GM19397 (cell line): Measurements from ENCODE around the gene CTNNA3.

Experiments used
- ATAC-seq: cut with Tn5 transposase; IDR thresholded peaks from one replicate; pipeline ENCODE4 v1.9.1; 2021; ENCODE audit warnings: mild to moderate bottlenecking, moderate library complexity; ENCODE audit not compliant: unreplicated experiment

Gene CTNNA3

DNA sequence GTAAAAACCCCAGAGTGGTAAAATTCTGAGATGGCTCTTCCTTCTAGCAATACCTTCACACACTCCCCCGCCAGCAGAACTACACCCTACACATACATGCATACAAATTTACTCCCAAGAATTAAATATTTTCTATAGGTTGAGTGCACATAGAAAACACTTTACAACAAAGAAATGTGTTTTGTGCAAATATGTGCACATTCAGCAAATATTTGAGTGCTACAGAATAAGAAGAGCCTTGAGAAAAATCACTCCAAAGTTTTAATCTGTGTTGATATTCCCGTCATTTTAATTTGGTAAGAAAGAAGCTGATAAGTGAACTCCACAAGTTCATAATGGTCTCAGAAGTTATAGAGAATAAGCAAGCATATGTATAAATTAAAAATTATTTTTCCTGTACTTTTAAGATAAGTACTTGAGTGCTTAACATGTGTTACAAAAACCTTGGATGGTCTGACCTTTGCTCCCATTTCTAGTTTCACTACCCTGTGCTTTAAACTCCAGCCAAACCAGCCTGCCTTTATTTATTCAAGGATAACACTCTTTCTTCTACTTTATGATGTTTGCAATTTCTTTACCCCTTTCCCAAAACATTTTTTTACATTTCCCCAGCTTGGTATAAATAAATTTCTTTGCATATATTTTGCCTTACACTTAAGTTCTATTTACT is 1503.7 kb downstream of the CTNNA3 start:
- no peak for ATAC-seq

DNA sequence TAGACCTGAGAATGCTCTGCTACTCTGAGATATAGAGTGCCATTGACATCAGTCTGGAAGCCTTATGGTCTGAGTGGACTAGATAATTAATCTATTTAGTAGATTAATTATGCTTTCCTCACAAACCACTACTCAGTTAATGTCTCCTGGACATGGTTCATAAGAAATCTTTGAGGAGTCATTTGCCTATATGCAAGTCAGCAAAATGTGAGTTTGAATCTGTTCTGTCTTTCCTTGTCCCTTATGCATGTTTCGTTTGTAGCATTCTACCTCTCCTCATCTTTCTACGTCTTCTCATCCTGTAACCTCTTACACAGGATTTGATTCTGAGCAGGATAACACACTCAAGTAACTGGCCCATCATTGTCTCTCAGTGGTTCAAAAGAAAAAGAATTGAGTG is 1505.6 kb downstream of the CTNNA3 start:
- ATAC-seq = no peak

DNA sequence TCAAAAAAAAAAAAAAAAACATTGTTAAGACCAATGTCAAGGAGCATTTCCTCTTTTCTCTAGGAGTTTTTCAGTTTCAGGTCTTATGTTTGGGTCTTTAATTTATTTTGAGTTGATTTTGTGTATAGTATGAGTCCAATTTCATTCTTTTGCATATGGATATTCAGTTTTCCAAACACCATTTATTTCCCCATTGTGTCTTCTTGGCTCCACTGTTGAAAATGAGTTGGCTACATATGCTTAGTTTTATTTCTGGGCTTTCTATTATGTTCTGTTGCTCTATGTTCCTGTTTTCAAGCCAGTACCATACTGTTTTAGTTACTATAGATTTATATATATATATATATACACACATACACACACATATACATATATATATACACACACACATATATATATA is 1506.7 kb downstream of the CTNNA3 start:
- ATAC-seq = no peak

DNA sequence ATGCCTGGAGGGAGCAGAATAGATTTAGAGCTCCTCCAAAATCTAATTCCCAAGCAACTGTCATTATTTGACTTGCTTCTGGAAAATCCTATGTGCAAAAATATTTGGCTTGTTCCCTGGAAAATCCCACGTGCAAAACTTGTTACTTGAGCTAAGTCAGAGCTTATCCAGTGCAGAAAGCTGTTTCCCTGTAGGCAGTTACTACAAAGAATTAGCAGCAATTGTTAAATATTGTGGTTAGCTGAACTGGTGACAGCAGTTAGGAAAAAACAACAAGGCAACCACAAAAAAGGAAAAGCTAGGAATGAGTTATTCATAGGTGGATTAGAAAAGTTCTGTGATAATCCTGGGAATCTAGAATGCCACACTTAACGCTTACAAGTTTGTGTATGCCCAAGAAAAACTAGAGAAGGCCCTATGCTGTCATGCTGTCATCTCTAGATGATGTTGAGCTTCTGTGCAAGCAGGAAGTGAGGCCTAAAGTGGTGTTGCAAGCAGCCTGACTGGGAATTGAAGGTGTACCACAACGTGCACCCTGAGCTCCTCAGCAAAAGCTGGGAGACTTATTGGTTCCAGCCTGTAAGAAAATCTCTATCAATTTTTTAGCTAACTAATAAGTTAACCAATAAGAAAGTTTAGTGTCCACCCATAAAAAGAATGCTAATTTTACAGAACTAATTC is 1508.8 kb downstream of the CTNNA3 start:
- ATAC-seq = no peak

DNA sequence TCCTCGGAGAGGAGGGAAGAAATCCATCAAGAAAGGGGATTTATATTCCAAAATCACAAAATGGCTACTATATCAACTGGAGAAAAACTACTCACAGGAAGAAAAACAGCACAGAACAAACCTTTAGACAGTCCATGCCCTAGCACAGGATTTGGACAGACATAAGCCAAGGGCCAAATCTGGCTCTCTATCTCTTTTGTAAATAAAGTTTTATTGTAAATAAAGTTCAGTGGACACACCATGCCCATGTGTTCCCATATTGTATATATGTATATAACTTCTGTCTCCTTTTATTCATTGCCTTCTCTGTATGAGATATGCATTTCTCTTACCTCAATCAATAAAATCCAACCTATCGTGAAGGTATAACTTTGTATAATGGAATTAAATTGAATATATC is 1513.0 kb downstream of the CTNNA3 start:
- ATAC-seq = no peak

DNA sequence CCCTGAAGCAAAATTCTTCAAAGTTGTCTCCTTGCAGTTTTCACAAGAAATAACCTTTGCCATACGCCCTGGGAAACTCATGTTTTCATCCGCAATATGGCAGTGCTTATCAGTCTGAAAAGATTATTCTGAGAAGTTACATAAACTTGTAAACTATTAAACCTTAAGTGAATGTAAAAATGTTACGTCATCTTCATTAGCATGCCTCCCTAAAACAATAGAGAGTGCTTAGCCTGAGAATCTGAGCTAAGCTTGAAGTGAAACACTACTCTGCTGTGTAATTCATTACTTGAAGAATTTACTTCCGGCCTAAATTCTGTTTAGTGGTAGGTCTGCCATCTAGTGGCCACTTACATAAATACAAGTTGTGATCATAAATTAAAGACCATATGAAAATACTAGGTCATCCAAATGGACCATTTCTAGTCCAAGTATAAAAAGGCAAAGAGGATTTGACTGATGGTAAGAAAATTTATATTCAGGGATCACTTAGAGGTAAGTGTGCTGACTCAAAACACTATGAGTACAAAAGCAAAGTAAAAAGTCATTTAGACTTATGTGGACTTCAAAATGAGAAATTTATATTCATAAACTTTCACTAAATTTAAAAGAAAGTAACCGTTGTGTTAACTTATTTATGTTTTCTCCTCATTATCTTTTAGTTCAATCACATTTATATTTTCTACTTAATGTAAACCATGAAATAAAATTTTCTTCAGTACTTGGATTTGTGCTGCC is 1515.2 kb downstream of the CTNNA3 start:
- peak; percentile 95 for ATAC-seq

DNA sequence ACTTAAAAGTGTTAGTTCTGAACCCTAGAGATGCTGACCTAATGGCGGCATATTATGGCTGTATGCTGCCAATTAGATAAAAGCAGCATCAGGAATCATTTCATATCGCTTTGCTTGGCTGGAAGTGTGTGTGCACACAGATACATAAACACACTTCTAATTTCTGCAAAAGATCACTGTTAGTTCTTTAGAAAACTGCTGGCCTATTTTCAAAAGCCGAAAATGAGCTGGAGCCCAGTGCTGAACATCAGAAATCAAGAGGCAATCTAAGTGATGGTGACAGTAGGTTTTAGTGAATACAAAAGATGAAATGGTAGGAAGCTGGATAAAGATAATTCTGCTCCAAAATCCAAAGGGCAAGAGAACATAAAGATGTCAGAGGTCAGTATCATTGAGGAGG is 1516.0 kb downstream of the CTNNA3 start:
- no peak for ATAC-seq

DNA sequence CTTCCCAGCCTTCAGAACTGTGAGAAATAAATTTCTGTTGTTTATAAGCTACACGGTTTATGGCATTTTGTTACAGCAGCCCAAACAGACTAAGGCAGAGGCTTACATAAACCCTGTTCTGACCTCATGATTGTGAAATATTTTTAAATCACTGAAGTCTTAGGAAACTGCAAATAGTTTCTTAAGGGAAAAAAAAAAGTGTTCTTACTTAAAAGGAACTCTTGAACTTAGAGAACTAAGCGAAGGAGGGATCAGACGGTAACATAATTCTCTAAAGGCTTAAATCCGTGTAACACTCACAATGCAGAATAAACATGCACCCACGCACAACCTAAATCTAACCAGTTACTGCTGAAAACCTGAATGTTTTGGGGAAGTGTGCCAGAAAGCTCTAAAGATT is 1519.2 kb downstream of the CTNNA3 start:
- no peak for ATAC-seq

DNA sequence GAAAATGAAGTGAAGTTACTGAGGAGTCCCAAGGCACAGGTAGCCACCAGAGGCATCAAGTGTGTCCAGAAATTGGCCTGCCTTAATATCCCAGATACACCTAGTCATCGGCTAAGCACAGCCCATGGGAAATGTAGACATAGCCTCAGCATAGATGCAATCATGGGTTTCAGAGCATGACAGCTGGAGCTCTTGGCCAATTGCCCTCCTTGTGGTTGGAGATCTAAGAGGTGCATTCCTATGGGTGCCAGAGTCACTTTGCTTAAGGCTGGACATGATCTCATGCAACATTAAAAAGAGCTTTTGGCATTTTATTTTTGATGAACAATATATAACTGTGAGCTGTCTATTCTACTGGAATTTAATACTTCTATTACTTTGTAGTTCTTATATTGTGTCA is 1528.2 kb downstream of the CTNNA3 start:
- no peak for ATAC-seq

DNA sequence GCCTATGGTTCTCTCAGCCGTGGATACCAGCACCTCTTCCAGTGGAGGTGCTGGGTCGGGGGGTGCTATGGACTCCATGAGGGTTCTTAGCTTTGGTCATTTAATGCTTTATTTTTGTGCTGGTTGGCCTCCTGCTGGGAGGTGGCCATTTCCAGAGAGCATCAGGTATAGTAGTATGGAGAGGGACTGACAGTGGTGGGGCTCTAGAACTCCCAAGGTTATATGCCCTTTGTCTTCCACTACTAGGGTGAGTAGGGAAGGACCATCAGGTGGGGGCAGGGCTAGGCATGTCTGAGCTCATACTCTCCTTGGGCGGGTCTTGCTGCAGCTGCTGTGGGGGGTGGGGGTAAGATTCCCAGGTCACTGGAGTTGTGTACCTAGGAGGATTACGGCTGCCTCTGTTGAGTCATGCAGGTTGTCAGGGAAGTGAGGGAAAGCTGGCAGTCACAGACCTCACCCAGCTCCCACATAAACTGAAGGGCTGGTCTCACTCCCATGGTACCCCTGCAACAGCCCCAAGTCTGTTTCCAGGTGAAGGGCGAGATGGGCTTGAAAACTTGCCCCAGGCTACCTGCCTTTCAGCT is 1533.3 kb downstream of the CTNNA3 start:
- no peak for ATAC-seq

DNA sequence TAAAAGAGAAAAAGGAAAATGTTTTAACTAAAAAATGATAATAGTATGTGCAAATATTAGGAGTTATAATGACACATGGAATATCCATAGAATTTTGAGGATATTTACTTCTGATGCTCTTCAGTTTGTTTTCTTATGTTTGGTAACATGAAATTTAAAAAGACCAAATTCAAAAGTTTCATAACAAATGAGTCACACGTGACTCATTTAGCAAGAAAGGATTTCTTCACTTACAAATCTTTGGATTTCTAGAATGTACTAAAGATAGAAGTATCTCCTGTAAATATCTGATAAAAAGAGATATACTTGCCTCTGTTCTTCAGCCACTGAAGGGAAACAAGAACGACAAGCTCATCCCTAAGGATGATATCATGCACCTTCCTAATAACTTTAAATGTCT is 1544.6 kb downstream of the CTNNA3 start:
- ATAC-seq = no peak

DNA sequence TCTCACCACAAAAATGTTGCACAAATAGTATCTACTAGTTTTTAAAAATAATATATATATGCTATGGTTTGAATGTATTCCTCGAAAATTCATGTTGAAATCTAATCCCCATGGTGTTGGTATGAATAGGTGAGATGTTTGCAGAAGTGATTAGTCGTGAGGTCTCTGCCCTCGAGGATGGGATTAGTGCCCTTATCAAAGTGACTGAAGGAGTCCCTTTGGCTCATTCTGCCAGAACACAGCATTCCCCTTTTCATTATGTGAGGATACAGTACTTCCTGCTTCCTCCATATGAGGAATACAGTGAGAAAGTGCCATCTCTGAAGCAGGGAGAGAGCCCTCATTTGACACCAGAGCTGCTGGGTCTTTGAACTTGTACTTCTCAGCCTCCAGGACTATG is 1547.7 kb downstream of the CTNNA3 start:
- ATAC-seq = no peak

DNA sequence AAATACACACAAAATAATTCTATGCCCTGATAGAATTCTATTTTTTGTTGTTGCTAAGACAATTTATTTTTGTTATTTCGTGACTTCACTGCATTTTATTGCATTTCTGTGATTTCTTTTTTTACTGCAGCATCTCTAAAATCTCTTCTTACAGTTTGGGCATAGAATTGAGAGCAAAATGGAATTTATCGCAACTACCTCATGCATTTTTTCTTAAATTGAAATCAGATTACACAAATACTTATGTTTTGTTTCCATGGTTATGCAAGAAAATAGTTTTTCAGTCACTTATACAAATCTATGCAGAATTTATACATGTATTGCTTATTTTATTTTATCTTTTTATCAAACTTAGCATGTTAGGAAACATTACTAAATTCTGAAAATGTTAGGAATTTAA is 1552.0 kb downstream of the CTNNA3 start:
- ATAC-seq = no peak

DNA sequence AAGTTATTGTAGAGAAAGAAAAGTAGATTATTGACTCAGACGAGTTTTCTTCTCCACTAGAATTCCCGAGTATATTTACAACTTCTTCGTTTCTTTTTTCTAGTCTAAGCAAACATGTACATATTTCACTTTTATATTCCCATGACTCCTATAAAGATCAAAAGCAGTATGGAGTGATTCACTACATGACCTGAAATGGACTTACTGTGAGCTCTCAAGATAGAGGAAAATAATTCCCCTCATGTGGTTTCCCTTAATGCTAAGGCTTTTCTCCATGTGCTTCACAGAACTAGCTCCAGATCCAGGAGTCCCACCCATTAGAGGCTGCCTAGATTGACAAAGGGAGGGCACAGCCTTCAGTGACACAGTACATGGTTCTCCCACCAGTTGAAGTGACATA is 1593.2 kb downstream of the CTNNA3 start:
- ATAC-seq = no peak

DNA sequence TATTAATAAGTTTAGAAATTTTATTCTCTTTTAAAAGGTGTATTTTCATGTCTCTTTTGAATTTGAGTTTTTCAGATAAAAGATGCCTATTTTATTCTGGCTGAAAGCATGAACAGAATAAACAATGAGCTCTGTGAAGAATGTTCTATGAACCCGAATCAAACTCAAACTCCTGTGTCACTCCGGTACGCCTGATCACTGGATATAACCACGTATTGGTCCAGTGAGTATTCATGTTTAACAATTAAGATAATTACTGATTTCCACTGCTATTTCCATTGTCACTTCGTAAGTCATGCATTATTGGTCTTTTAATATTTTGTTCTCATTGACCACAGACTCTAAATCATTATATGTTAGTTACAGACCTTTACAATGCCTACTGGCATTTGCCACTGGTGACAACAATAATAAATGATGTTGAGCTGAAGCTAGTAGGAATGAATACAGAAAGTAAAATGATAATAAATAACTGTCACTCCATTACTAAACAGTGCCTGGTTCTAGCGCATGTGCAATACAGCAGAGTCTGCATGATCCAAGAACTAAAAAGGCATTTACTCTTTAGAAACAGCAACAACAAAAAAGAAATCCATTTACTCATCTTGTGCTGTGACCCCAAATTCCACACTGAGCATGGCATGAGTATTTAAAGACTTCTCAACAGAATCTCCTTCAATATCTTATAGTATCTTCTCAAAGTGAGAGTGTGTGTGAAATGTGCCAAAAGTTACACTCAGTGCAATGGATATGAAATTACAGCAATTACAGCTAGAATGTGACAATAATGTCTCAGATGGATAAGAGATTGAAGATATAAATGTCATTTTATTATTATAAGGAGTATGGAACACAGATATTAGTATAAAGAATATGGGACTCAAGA is 1597.2 kb downstream of the CTNNA3 start:
- ATAC-seq = no peak

DNA sequence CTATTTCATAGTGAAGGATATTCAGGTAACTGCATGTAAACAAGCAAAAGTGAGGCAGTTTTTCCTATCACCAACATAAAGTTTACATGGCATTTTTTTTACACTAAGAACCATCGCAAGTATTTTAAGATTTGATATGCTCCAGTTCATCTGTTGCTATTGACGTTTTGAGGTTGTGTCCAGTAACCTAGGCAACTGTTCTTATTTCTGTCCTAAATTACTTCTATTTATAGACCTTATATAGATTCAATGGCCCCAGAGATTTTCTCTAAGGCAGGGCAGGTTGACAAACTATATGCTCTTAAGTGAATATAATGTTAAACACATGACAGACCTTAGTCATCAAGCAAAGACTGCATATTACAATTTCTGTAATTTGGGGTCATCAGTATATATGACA is 1600.4 kb downstream of the CTNNA3 start:
- no peak for ATAC-seq

DNA sequence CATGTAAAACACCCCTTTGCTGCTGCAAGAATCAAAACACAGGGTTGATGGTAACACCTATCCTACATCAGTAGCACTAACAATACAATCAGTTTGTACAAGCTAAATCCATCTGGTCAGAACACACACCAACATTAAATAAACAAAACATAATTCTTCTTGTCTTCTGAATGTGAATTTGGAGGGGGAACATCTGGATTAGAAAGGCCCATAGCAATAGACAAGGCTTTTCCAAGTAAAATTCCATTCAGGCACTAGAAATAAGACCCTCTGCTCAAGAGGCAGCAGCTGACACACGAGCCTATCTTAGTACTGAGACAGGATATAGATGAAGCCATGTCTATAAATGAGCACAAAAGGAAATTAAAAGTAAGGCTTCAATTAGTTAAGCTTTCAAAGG is 1610.1 kb downstream of the CTNNA3 start:
- no peak for ATAC-seq

DNA sequence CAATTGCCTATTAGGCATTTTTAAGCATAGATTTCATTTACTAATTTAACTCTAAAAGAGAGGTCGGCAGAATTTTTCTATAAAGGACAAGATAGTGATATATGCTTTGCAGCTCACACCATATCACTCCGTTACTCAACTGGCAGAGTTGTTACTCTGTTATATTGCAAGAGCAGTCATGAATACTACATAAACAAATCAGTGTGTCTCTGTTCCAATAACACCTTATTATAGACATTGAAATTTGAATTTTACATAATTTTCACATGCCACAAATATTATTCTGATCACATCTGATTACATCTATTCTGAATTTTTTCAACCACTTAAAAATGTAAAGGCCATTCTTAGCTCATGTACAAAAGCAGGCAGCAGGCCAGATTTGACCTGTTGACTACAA is 1624.1 kb downstream of the CTNNA3 start:
- no peak for ATAC-seq

DNA sequence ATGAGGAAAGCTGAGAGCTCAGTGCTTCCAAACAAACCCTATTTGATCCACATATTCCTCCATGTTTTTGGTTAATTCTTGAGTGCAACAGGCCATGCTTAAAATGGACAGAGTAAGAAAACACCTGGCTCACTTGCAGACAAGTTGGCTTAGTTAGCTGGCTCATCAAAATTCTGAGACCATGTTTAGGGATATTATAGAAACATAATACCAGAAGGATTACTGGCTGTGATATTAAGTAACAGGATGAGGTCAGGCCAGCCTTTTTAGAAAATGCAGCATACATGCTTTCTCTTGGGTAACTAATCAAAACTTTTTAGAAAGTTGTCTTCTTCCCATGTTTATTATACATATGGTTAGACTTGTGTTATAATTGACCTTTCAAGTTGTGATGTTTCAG is 1637.4 kb downstream of the CTNNA3 start:
- ATAC-seq = no peak

DNA sequence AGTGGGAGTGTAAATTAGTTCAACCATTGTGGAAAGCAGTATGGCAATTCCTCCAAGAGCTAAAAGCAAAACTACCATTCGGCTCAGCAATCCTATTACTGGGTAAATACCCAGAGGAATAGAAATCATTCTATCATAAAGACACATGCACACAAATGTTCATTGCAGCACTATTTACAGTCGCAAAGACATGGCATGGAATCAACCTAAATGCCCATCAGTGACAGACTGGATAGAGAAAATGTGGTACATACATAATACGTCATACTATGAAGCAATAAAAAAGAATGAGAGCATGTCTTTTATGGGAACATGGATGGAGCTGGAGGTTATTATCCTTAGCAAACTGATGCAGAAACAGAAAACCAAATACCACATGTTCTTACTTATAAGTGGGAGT is 1646.7 kb downstream of the CTNNA3 start:
- no peak for ATAC-seq

DNA sequence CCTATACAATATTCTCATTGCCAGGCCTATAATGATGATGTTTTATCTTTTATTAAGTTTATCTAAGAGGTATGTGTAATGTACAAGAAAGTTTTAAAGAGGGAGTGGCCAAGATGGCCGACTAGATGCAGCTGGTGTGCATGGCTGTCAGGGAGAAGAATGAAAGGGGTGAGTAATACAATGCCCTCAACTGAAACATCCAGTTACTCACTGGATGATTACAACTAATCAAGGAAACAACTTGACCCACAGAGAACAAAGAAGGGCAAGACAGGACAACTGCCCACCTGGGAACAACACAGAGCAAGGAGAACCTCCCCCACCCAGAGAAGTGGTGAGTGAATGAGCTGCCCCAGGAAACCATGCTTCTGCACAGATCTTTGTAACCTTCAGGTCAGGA is 1650.1 kb downstream of the CTNNA3 start:
- ATAC-seq = no peak
